GM19099 (cell line): ENCODE data around the gene CNST.

Experiments used
- POLR2A ChIP-seq: IDR thresholded peaks from 3 replicates; pipeline ENCODE4 v1.6.1; 2011; ENCODE audit warnings: low read depth; ENCODE audit not compliant: insufficient read length; ENCODE audit errors: extremely low read depth

Gene CNST

GRCh38 chr1:246629030-246629429 lies 62.8 kb downstream of the CNST start:
- no peak for TF ChIP-seq POLR2A

- TF ChIP-seq POLR2A = no peak
These were observed 63.7 kb downstream of the CNST start for GRCh38 chr1:246629976-246630375.

GRCh38 chr1:246631426-246631825 lies 65.2 kb downstream of the CNST start:
- TF ChIP-seq POLR2A = no peak

GRCh38 chr1:246632281-246633168 lies 66.3 kb downstream of the CNST start:
- no peak for TF ChIP-seq POLR2A

GRCh38 chr1:246638941-246639655 lies 72.8 kb downstream of the CNST start:
- no peak for TF ChIP-seq POLR2A

- TF ChIP-seq POLR2A = no peak
These were observed 73.5 kb downstream of the CNST start for GRCh38 chr1:246639732-246640131.

GRCh38 chr1:246640747-246641146 lies 74.5 kb downstream of the CNST start:
- TF ChIP-seq POLR2A = no peak

GRCh38 chr1:246641394-246641793 lies 75.1 kb downstream of the CNST start:
- TF ChIP-seq POLR2A = no peak

- no peak for TF ChIP-seq POLR2A
These were observed 76.5 kb downstream of the CNST start for GRCh38 chr1:246642719-246643118.

GRCh38 chr1:246647113-246647512 lies 80.9 kb downstream of the CNST start:
- TF ChIP-seq POLR2A = no peak

- no peak for TF ChIP-seq POLR2A
These were observed 81.3 kb downstream of the CNST start for GRCh38 chr1:246647513-246647912.

- no peak for TF ChIP-seq POLR2A
These were observed 84.9 kb downstream of the CNST start for GRCh38 chr1:246651012-246651695.

- TF ChIP-seq POLR2A = no peak
These were observed 92.3 kb downstream of the CNST start for GRCh38 chr1:246658567-246658966.

GRCh38 chr1:246659594-246660140 lies 93.4 kb downstream of the CNST start:
- no peak for TF ChIP-seq POLR2A

- no peak for TF ChIP-seq POLR2A
These were observed 95.2 kb downstream of the CNST start for GRCh38 chr1:246661451-246661850.
